Tibial nerve (tissue), 3 donors: Measurements from ENCODE around the gene PFKFB2.

ENCODE experiments used
- CTCF ChIP-seq, 5 experiments: fragments of 200-600 bp in 3 of 5; fragments of 450-650 bp in 2 of 5; sonication (generic) in 3 of 5; IDR thresholded peaks; one replicate each; pipeline ENCODE4 v1.5.1; 2016 to 2019; ENCODE audit warnings: antibody characterized with exemption in 5 of 5, mild to moderate bottlenecking in 3 of 5, moderate library complexity in 2 of 5
- POLR2A ChIP-seq, 2 donors: fragments of 450-650 bp; IDR thresholded peaks; one replicate each; pipeline ENCODE4 v1.6.1; 2017; ENCODE audit warnings: antibody characterized with exemption in 2 of 2, mild to moderate bottlenecking in 2 of 2, moderate library complexity in 2 of 2

- no peak for TF ChIP-seq CTCF (IDR thresholded peaks at IDR 0.05)
- TF ChIP-seq POLR2A (IDR thresholded peaks at IDR 0.05) = no peak
Measured at GRCh38 chr1:207102659-207103058, 49.6 kb downstream of the PFKFB2 start.
